ENCODE measurements around the gene NAE1. TPM values are rescaled to one million over a fixed set of nuclear protein-coding genes. Genes with fewer than 3 reads are reported as not detected.

NAE1 gene
- total RNA-seq, 1 experiment from 2014 or later, result 129 TPM

- DNase-seq (ENCODE audit: low spot score) (no peak), ATAC-seq (no peak)
- H3K27ac Mint-ChIP-seq, result no peak overlapping the region
- H3K27me3 Mint-ChIP-seq (ENCODE audit: low read depth), result peaks cover 53% of the 10 kb centered on the region
- no peaks in the 10 kb centered on the region for H3K9me3 Mint-ChIP-seq
- peaks cover 13% of the 10 kb centered on the region for H3K4me1 Mint-ChIP-seq
- TF ChIP-seq ZBTB43 (CRISPR knock-in tag; IDR thresholded peaks at IDR 0.05) (no peak), AFF4 (CRISPR knock-in tag; IDR thresholded peaks at IDR 0.05; ENCODE audit: borderline replicate concordance) (no peak), ZNF219 (CRISPR knock-in tag; IDR thresholded peaks at IDR 0.05; ENCODE audit: borderline replicate concordance) (no peak), ELF4 (CRISPR knock-in tag; IDR thresholded peaks at IDR 0.05; ENCODE audit: low read depth) (no peak), GTF2I (CRISPR knock-in tag; conservative IDR thresholded peaks at IDR 0.05) (no peak), MXD4 (CRISPR knock-in tag; IDR thresholded peaks at IDR 0.05; ENCODE audit: borderline replicate concordance) (no peak), E2F5 (CRISPR knock-in tag; IDR thresholded peaks at IDR 0.05) (no peak), ZNF425 (CRISPR knock-in tag; conservative IDR thresholded peaks at IDR 0.05) (no peak), TCF7 (CRISPR knock-in tag; IDR thresholded peaks at IDR 0.05; ENCODE audit: low read depth) (no peak), CREM (CRISPR knock-in tag; IDR thresholded peaks at IDR 0.05) (no peak), ETV6 (CRISPR knock-in tag; IDR thresholded peaks at IDR 0.05) (no peak), ZNF512 (CRISPR knock-in tag; IDR thresholded peaks at IDR 0.05; ENCODE audit: borderline replicate concordance) (no peak), NR2C2 (CRISPR knock-in tag; IDR thresholded peaks at IDR 0.05) (no peak), HMGXB4 (CRISPR knock-in tag; IDR thresholded peaks at IDR 0.05) (no peak), ZMAT4 (CRISPR knock-in tag; IDR thresholded peaks at IDR 0.05) (no peak), ATF3 (CRISPR knock-in tag; conservative IDR thresholded peaks at IDR 0.05) (no peak)
- ChIA-PET POLR2A (interaction anchor here (1.0 kb wide), 1 partner anchor 32 kb away, joined by 3 read pairs; the partner anchor contains the start of gene PDP2), CTCF (interaction anchor here (1.2 to 4.0 kb wide), 5 partner anchors 18 to 240 kb away, joined by 4 to 70 read pairs (median 7); partner anchors contain the start of gene NAE1)
- no peaks in the 10 kb centered on the region for H3K36me3 Mint-ChIP-seq
- no peak overlapping the region for H3K4me3 Mint-ChIP-seq
Observed at GRCh38 chr16:66848172-66848571, 17.4 kb upstream of the NAE1 start.
